Measurements from ENCODE around the gene SUPT3H.

The SUPT3H gene

DNA sequence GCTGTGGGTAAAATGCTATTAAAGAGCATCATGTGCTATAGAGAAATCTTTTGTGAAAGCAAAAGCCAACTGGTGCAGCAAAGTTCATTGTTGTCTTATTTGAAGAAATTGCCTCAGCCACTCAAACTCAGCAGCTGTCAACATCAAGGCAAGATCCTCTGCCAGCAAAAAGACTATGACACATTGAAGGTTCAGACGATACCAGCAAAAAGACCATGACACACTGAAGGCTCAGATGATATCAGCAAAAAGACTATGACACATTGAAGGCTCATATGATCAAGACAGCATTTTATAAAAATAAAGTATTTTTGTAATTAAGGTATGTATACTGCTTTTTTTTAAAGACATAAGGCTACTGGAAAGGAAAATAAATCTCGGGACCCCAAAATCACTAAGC is 168.0 kb downstream of the SUPT3H start:
- no peak overlapping the region for H3K27ac ChIP-seq
- TF ChIP-seq, protein P1, sequence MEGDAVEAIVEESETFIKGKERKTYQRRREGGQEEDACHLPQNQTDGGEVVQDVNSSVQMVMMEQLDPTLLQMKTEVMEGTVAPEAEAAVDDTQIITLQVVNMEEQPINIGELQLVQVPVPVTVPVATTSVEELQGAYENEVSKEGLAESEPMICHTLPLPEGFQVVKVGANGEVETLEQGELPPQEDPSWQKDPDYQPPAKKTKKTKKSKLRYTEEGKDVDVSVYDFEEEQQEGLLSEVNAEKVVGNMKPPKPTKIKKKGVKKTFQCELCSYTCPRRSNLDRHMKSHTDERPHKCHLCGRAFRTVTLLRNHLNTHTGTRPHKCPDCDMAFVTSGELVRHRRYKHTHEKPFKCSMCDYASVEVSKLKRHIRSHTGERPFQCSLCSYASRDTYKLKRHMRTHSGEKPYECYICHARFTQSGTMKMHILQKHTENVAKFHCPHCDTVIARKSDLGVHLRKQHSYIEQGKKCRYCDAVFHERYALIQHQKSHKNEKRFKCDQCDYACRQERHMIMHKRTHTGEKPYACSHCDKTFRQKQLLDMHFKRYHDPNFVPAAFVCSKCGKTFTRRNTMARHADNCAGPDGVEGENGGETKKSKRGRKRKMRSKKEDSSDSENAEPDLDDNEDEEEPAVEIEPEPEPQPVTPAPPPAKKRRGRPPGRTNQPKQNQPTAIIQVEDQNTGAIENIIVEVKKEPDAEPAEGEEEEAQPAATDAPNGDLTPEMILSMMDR (conservative IDR thresholded peaks at IDR 0.05): no peak
- no peak for TF ChIP-seq ZFX (IDR thresholded peaks at IDR 0.05)

DNA sequence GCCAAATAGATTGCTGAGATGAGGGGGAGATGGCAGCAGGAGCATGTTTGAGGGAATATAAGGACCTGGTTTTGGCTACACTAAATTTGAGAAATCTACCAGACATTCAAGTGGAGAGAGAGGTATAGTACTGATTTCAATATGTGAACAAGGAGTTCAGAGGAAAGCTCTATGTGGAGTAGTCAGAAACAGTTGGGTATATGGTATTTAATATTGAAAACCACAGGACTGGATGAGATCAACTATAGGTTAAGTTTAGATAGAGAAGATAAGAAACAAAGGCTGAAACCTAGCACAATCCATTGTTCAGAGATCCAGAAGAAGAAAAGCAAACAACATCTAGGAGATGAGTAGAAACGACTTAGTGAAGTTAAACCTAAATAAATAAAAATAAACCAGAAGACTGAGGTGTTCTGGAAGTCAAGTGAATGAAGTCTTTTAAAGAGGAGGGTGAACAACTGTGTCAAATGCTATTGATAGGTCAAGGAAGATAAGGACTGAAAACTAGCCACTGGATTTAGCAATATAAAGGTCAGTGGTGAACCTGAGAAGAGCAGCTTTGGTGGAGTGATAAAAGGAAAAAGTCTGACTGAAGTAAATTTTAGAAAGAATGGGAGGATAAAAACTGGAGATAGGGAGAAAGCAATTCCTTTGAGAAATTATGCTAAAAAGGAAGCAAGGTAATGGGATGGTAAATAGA is 170.8 kb downstream of the SUPT3H start:
- no peak for TF ChIP-seq ZFX (IDR thresholded peaks at IDR 0.05)
- TF ChIP-seq, protein P1 (conservative IDR thresholded peaks at IDR 0.05): no peak
- H3K27ac ChIP-seq: no peak overlapping the region

DNA sequence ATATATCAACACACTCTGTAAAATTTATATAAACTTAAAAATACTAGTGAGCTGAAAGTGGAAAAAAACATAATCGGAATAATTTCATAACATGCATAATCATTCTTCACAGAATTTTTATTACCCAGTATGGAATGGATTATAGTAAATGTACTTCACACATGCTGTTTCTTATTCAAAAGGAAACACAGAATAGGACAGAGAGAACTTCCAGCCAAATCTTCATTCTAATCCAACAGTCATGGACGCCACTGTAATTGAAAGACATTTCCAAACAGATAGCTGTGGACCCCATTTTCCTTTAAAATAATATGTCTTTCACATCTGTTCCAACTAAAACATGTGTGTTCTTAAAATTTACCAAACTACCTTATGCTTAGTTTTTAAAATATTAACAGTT is 176.2 kb downstream of the SUPT3H start:
- TF ChIP-seq ZFX (IDR thresholded peaks at IDR 0.05): no peak
- TF ChIP-seq, protein P1 (conservative IDR thresholded peaks at IDR 0.05): no peak
- no peak overlapping the region for H3K27ac ChIP-seq

DNA sequence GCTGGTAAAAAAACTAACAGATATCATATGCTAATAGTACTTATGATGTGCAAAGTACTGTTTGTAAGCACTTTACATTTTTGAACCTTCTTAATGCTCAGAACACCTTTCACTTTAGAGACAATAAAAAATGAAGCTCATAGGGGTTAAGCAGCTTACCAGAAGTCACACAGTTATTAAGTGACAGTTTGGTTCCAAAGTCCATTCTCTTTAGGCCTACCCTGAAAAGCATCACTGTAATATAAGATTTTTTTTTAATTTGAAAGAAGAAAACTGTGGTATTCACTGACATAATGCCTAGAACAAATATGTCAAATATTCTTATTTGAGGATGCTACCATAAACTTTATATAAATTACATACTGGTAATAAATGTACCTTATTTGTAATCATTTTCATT is 177.2 kb downstream of the SUPT3H start:
- no peak for TF ChIP-seq ZFX (IDR thresholded peaks at IDR 0.05)
- TF ChIP-seq, protein P1 (conservative IDR thresholded peaks at IDR 0.05): no peak
- H3K27ac ChIP-seq: no peak overlapping the region

DNA sequence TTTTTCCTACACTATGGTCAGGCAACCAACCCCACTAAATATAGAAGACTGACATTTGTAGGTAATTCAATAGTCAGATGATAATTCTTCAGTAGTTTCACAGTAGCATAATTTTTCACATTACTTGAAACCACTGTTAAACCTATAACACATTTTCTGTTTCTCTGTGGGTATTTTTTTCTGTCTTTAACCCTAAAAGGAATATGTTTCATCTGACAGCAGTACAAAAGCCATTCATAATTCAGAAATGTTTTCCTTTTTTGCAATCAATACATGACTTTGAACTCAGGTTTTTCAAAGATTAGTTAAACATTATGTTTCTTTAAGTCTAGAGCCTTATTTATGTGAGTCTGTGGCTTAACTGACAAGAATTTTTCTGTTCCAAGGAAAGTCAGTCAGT is 178.2 kb downstream of the SUPT3H start:
- H3K27ac ChIP-seq: no peak overlapping the region
- no peak for TF ChIP-seq ZFX (IDR thresholded peaks at IDR 0.05)
- TF ChIP-seq, protein P1 (conservative IDR thresholded peaks at IDR 0.05): no peak

DNA sequence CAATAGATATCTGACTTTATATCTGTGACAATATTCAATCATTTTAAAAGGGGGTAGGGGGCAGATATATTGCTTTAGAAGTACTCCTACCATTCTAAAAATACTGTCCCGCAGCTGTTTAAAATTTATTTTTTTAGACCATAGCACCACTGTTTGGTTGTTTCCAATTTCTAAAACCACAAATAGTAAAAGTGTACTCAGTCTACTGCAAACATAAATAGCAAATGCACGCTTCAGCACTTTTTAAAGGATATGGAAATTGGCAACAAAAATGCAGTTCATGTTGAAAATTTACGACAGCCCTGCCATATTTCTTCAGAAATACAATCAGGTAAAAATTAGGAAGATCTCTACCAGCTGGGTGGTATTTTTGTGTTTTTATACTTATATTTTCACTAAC is 181.6 kb downstream of the SUPT3H start:
- no peak overlapping the region for H3K27ac ChIP-seq
- TF ChIP-seq, protein P1 (conservative IDR thresholded peaks at IDR 0.05): no peak
- no peak for TF ChIP-seq ZFX (IDR thresholded peaks at IDR 0.05)

DNA sequence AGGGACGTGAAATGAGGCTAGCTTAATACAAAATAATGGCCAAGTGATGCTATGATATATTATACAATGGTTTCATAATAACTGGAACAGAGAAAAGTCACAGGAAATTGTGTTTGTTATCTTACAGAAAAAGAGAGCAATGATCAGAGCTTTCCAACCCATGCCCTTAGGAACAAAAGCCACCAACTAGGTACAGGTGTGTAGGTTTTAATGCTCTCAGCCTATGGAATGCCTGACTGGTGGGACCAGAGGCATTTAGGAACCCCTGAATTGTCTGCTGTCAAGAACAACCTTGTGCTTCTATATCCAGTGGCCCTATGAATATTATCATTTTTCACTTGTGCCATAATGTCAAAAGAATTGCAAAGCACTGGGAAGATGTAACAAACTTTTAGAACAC is 182.6 kb downstream of the SUPT3H start:
- TF ChIP-seq, protein P1 (conservative IDR thresholded peaks at IDR 0.05): no peak
- TF ChIP-seq ZFX (IDR thresholded peaks at IDR 0.05): no peak
- H3K27ac ChIP-seq: no peak overlapping the region
